Activated CD4-positive, alpha-beta T cell treated with anti-CD3 and anti-CD28 coated beads, Interleukin-2, amount 10 ng/mL, durations not matched to agents 24 days and 14 days (primary cell): ENCODE data around the gene TTC4. TPM values are rescaled to one million over a fixed set of nuclear protein-coding genes. Genes with fewer than 3 reads are reported as not detected.
"Not testable (repeated sequence)": the region's sequence is repeated elsewhere in the genome, so short reads cannot be mapped to it uniquely, and the experiment has no call there.

ENCODE experiments used
- DNase-seq: peaks from one replicate; pipeline ENCODE4 v3.0.0; 2022
- H3K27ac Mint-ChIP-seq: one replicate; pipeline ENCODE4 v1.8.0; 2022; ENCODE audit warnings: mild to moderate bottlenecking, mixed read lengths
- H3K27me3 Mint-ChIP-seq: one replicate; pipeline ENCODE4 v1.8.0; 2022; ENCODE audit warnings: mixed read lengths
- H3K36me3 Mint-ChIP-seq: one replicate; pipeline ENCODE4 v1.8.0; 2022; ENCODE audit warnings: low read depth, mild to moderate bottlenecking, mixed read lengths
- H3K4me1 Mint-ChIP-seq: one replicate; pipeline ENCODE4 v1.8.0; 2021; ENCODE audit warnings: mixed read lengths
- H3K4me3 Mint-ChIP-seq: one replicate; pipeline ENCODE4 v1.8.0; 2022; ENCODE audit warnings: mild to moderate bottlenecking, moderate library complexity, mixed read lengths
- H3K9me3 Mint-ChIP-seq: one replicate; pipeline ENCODE4 v1.8.0; 2021; ENCODE audit warnings: mixed read lengths
- intact Hi-C: fragments of 100-400 bp; cut with micrococcal nuclease; formaldehyde crosslinking; loops from one replicate; pipeline ENCODE4 v1.15.1; 2023
- total RNA-seq: library from RNA; stranded (reverse); gene quantifications from 2 replicates; pipeline ENCODE4 v1.2.3, GENCODE V29; 2022

TTC4 gene
- total RNA-seq, 1 donor from 2014 or later: 45.3 TPM

DNA sequence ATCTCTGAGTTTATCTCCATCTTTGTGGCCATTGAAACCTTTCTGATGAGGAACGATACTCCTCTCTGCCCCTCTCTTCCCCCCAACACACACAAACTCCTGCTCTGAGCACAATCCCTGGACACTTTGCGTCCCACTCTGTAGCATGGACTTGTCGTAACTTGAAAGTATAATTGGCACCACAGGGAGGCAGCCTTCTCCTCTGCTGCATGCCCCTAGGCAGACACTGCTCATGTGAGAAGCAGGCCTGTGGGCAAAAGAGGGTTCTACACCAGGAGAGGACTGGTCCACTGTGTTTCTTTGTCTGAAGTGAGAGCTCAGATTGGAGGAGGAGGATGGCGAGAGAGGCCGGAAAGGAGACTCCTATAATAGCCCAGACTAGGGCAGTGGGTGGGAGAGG, 52.4 kb downstream of the TTC4 start:
- H3K27ac Mint-ChIP-seq: no peak overlapping the region
- no peak overlapping the region for H3K4me3 Mint-ChIP-seq
- DNase-seq: peak; percentile 62
- intact Hi-C loops: no loop called here
- no peaks in the 10 kb centered on the region for H3K9me3 Mint-ChIP-seq
- H3K4me1 Mint-ChIP-seq: peaks cover 7% of the 10 kb centered on the region
- H3K36me3 Mint-ChIP-seq: no peaks in the 10 kb centered on the region
- H3K27me3 Mint-ChIP-seq: no peaks in the 10 kb centered on the region

DNA sequence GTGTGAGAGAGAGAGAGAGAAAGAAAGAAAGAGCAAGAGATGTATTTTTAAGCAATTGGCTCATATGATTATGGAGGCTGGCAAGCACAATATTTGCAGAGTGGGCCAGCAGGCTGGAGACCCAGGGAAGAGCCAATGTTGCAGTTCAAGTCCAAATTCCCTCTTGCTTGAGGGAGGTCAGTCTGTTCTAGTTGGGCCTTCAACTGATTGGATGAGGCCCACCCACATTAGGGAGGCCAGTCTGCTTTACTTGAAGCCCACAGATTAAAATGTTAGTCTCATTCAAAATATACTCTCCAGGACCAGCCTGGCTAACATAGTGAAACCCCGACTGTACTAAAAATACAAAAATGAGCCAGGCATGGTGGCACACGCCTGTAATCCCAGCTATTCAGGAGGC, 57.3 kb downstream of the TTC4 start:
- intact Hi-C loops: no loop called here

DNA sequence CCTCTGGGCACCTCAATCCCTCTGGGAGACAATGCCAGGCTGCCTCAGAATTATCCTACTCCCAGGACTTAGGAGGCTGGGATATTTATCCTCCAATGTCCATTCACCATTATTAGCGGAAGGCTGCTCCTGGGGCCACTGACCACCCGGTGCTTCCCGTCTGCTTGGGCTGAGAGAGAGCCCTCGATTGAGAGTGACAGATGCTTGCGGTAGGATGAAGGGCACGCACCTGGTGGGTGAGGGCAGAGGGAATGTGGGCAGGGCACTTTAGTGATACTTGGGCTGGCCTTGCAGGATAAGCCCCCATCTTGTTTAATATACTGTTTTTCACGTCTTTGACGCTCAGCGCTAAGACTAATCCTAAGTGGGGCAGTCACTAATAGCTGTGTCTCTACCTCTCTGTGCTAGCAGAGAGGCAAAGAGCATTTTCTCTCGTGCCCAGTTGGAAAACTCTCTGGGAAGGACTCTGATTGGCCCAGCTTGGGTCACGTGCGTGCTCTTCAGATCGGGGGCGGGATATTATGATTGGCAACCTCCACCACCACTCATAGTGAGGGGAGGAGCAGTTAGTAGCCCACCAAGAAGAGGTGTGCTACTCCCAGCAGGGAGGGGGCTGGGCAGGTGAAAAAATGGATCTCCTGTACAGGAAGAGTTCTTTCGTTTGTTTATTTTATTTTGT, 59.3 kb downstream of the TTC4 start:
- H3K36me3 Mint-ChIP-seq: no peaks in the 10 kb centered on the region
- H3K27me3 Mint-ChIP-seq: no peaks in the 10 kb centered on the region
- no peak overlapping the region for H3K4me3 Mint-ChIP-seq
- no peak for DNase-seq
- intact Hi-C loops: no loop called here
- H3K9me3 Mint-ChIP-seq: no peaks in the 10 kb centered on the region
- no peak overlapping the region for H3K27ac Mint-ChIP-seq
- no peaks in the 10 kb centered on the region for H3K4me1 Mint-ChIP-seq

More for the DNA sequence above, 57.3 kb downstream of the TTC4 start:
- Mint-ChIP-seq H3K36me3 (no peaks in the 10 kb centered on the region), H3K9me3 (no peaks in the 10 kb centered on the region), H3K27me3 (no peaks in the 10 kb centered on the region), H3K27ac (no peak overlapping the region), H3K4me1 (no peaks in the 10 kb centered on the region), H3K4me3 (no peak overlapping the region)
- no peak for DNase-seq

DNA sequence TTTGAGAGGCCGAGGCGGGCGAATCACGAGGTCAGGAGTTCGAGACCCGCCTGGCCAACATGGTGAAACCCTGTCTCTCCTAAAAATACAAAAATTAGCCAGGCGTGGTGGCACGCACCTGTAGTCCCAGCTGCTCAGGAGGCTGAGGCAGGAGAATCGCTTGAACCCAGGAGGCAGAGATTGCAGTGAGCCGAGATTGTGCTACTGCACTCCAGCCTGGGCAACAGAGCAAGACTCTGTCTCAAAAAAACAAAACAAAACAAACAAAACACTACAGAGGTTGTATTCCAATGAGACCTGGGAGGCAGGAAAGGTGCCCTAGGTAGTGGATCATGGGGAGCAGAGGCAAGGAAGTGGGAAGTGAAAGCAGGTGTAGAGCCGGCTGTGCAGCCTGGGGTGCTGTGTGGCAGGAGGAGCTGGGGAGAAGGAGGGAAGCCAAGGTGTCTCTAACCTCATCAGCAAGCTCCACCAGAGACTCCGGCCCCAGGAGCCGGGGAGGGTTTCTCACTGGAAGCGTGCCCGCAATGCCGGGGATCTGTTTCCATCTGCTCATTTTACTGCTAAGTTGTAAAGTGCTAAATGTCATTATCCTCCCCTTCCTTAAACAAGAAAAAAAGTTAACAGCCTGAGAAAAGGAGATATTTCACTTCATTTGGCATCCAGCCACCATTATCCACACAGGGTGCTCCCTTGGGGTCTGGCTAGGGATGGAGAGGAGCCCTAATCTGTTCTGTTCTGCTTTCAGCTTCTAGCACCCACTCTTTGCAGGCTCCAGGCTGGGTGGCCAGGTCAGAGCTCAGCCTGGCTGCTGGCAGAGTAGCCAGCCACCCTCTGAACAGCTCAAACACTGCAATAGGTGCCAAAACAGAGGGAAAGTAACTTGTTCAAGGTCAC, 60.4 kb downstream of the TTC4 start:
- DNase-seq, H3K27ac Mint-ChIP-seq, H3K27me3 Mint-ChIP-seq, intact Hi-C loops, H3K4me1 Mint-ChIP-seq, H3K36me3 Mint-ChIP-seq, H3K9me3 Mint-ChIP-seq, H3K4me3 Mint-ChIP-seq: not testable (repeated sequence)

DNA sequence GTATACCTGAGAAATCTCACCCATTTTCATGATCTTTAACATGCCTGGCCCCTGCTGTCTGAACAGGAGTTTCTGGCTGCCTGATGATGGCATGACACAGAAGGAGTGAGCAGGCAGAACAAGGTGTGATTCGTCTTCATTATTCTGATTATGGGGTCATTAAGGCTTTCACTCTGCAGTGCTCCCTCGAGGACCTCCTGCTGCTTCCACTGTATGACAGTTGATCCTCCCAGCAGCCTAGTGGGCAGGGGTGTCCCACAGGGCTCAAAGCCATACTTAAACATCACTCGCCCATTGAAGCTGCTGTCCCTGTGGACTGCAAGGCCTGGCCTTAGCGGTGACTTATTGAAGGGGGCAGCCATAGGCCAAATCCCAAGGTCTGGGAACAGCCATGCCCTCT, 61.4 kb downstream of the TTC4 start:
- intact Hi-C loops: no loop called here
- no peaks in the 10 kb centered on the region for H3K4me1 Mint-ChIP-seq
- H3K27ac Mint-ChIP-seq: no peak overlapping the region
- H3K4me3 Mint-ChIP-seq: no peak overlapping the region
- no peaks in the 10 kb centered on the region for H3K9me3 Mint-ChIP-seq
- DNase-seq: no peak
- H3K27me3 Mint-ChIP-seq: no peaks in the 10 kb centered on the region
- H3K36me3 Mint-ChIP-seq: no peaks in the 10 kb centered on the region

DNA sequence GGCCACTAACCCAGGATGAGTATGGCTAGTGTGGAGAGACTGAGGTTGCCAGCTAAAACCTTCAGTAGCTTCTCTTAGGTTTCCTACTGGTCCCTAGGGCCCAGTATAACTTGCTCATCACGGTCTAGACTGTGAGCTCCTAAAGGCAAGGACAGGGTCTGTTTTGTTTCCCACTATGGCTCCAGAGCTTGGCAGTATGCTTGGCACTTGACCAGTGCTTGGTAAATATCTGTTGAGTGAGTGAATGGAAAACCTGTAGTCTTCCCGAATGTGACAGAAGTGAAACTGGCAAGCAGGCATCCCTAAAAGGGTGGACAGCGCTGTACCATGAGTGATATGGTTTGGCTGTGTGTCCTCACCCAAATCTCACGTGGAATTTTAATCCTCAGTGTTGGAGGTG, 61.8 kb downstream of the TTC4 start:
- intact Hi-C loops: no loop called here
- DNase-seq: no peak
- H3K27me3 Mint-ChIP-seq: no peaks in the 10 kb centered on the region

DNA sequence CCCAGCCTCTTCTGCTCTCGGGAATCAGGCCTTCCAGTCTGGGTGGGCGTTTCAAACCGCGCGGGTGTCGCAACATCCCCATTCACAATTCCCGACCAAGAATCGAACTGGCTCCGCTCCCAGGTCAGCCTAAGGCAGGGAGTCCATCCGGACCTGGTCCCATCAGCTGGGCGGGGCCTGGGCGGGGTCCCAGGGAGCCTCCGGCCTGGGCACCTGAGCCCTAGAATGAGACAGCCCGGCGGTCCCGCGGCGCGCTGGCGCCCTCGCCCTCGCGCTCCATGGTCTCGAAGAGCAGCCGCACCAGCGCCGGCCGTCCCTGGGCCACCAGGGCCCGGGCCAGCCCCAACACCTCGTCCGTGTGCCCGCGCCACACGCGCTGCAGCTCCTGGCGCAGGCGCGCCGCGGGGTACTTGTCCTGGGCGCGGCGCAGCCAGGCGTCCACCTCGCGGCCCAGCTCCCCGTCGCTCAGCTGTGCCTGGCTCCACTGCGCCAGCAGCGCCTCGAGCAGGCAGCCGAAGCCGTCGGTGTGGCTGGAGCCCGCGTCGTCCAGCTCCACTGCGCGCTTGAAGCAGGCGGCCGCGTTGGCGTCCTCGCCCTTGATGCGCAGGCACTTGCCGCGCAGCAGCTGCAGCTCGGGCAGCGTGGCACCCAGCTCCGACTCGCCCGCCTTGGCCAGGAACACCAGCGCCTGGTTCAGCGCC, 65.5 kb downstream of the TTC4 start:
- H3K4me3 Mint-ChIP-seq: no peak overlapping the region
- intact Hi-C loops: no loop called here

More for the DNA sequence above, 61.8 kb downstream of the TTC4 start:
- H3K9me3 Mint-ChIP-seq: no peaks in the 10 kb centered on the region
- H3K4me1 Mint-ChIP-seq: no peaks in the 10 kb centered on the region
- H3K4me3 Mint-ChIP-seq: no peak overlapping the region
- H3K36me3 Mint-ChIP-seq: no peaks in the 10 kb centered on the region
- H3K27ac Mint-ChIP-seq: no peak overlapping the region

DNA sequence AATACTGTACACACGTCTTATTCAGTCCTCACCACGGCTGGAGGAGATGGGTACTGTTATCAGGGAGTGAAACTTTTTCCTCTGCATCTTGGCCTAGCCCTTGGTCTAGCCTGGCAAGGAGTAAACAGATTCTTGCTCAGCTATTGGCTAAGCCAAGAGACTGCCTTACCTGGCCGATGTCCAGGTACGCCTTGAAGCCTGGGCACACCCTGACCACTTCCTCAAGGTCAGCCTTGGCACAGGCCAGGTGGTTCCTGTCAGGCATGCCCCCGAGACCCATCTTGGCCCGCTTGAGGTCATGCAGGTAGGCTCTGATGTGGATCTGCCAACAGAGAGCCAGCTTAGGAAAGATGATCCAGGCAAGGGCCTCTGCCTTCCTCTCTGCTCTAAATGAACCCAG, 66.5 kb downstream of the TTC4 start:
- Mint-ChIP-seq H3K27me3 (no peaks in the 10 kb centered on the region), H3K36me3 (no peaks in the 10 kb centered on the region), H3K9me3 (no peaks in the 10 kb centered on the region), H3K27ac (no peak overlapping the region), H3K4me3 (no peak overlapping the region), H3K4me1 (no peaks in the 10 kb centered on the region)
- intact Hi-C loops: no loop called here
- DNase-seq: no peak

More for the DNA sequence above, 65.5 kb downstream of the TTC4 start:
- DNase-seq: no peak
- no peaks in the 10 kb centered on the region for H3K36me3 Mint-ChIP-seq
- no peaks in the 10 kb centered on the region for H3K9me3 Mint-ChIP-seq
- H3K27ac Mint-ChIP-seq: no peak overlapping the region
- H3K27me3 Mint-ChIP-seq: no peaks in the 10 kb centered on the region
- H3K4me1 Mint-ChIP-seq: no peaks in the 10 kb centered on the region

DNA sequence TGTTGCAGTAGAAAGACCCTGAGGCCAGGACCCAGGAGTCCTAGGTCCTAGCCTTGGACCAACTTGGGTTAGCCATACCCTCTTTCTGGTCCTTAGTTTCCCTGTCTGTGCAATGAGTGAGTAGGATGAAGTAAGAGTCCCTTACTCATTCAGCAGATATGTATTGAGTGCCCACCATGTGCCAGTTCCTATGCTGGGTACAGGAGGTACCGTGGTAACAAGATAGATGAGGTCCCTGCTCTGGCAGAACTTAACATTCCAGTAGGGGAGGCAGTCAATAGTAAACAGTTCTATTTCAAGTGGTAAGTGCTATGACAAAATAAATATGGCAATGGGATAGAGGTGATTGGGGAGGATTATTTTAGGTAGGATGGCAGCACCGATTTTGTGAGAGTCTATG, 66.9 kb downstream of the TTC4 start:
- Mint-ChIP-seq H3K4me3 (no peak overlapping the region), H3K9me3 (no peaks in the 10 kb centered on the region), H3K4me1 (no peaks in the 10 kb centered on the region), H3K36me3 (no peaks in the 10 kb centered on the region), H3K27ac (no peak overlapping the region), H3K27me3 (no peaks in the 10 kb centered on the region)
- DNase-seq: no peak
- intact Hi-C loops: no loop called here

DNA sequence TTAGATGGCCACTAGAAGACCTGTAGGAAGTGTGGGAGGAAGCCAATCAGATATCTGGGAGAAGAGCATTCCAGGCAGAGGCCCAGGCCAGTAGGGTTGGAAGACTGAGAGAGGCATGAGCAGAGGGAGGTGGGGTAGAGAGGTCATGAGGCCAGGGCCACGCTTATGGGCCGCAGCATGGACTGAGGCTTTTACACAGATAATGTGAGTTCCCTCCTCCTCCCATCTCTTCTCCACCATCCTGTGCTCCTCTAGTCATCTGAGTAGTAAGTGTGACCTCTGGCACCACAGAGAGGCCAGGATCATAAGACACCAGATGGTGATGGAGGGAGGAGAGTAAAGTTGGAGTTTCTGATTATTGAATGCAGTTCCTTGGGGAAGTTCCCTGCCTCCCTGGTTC, 68.4 kb downstream of the TTC4 start:
- Mint-ChIP-seq H3K4me3 (no peak overlapping the region), H3K27me3 (no peaks in the 10 kb centered on the region), H3K4me1 (no peaks in the 10 kb centered on the region), H3K9me3 (no peaks in the 10 kb centered on the region), H3K27ac (no peak overlapping the region), H3K36me3 (no peaks in the 10 kb centered on the region)
- intact Hi-C loops: no loop called here
- no peak for DNase-seq

DNA sequence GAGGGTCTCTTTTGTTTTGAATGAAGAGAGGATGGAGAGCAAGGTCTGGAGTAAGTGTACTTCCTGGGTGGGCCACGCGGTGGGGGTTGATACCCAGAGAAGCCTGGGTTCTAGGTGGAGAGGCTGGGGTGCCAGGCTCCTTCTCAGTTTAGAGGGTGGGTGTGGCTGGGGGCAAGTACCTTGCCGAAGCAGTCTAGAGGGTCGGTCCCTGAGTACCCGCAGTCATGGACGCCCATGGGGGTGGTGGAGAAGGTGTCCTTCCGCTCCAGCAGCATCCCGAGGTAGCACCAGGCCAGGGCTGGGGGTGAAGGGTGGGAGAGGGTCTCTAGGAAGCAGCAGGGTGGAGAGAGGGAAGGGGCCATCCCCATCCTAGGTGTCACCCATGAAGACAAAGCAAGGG, 71.1 kb downstream of the TTC4 start:
- H3K9me3 Mint-ChIP-seq: no peaks in the 10 kb centered on the region

DNA sequence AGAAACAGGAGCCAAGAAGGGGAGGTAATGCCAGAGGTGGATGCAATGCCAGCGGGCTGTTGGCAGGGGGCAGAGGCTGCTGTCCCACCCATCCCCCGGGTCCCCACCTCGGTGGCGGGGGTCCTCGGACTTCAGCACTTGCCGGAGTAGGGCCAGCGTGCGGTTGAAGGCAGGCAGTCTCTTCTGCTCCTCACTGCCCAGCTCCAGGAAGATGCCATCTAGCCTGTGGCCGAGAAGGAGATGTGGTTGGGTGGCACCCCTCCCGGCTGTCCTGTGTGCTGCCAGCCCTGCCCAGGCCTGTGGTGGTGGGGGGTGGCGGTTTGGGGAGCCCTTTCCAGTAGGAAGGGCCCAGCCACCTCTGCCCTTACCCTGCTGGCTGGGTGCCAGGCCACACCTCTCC, 71.9 kb downstream of the TTC4 start:
- DNase-seq: no peak
- Mint-ChIP-seq H3K9me3 (no peaks in the 10 kb centered on the region), H3K36me3 (no peaks in the 10 kb centered on the region), H3K4me3 (no peak overlapping the region), H3K27me3 (no peaks in the 10 kb centered on the region), H3K4me1 (no peaks in the 10 kb centered on the region), H3K27ac (no peak overlapping the region)
- intact Hi-C loops: no loop called here

More for the DNA sequence above, 71.1 kb downstream of the TTC4 start:
- Mint-ChIP-seq H3K27ac (no peak overlapping the region), H3K27me3 (no peaks in the 10 kb centered on the region), H3K36me3 (no peaks in the 10 kb centered on the region), H3K4me1 (no peaks in the 10 kb centered on the region), H3K4me3 (no peak overlapping the region)
- no peak for DNase-seq
- intact Hi-C loops: no loop called here

DNA sequence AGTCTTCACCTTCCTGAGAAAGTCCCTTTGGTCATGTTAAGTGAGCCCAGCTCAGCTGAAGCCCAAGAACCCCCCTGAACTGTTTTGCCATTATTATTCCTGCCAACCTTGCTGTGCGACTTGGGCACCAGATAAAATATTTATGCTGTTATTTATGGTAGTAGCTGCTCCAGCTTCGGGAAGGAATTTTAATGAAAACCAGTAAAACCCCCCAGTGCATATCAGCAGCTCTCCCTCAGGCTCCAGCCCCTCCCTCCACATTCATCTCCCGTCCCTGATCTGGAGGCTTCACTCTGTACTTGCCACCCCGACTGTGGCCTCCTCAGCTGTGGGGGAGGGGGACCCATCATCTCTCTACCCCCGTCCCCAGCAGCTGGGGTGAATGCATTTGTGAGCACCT, 72.8 kb downstream of the TTC4 start:
- H3K36me3 Mint-ChIP-seq: no peaks in the 10 kb centered on the region
- no peaks in the 10 kb centered on the region for H3K9me3 Mint-ChIP-seq
- intact Hi-C loops: no loop called here
- H3K27ac Mint-ChIP-seq: no peak overlapping the region
- no peaks in the 10 kb centered on the region for H3K4me1 Mint-ChIP-seq
- H3K27me3 Mint-ChIP-seq: no peaks in the 10 kb centered on the region
- no peak overlapping the region for H3K4me3 Mint-ChIP-seq
- DNase-seq: no peak

DNA sequence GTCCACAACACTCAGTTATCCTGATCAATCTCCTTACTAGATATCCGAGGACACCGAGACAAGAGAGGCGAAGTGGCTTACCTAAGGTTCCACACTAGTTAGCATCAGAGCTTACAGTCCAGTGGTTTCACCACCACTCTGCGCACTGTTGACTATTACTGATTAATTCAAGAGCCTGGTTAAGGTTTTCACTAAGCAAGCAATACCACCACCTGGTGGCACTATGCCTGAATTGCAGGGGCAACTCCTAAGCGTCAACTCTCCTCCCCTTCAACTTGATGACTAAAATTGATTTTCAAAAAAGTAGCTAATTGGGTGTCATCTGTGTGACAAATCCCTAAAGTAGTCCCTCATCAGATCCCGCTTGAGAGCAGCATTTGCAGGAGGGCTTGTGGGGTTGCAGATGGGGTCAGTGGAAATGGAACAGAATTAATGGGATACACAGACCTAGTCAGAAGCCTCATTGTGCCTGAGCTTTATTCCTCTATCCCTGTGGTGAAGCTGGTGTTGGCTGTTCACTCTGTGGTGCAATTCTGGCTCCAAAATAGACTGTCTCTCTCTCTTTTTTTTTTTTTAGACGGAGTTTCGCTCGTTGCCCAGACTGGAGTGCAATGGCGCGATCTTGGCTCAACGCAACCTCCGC, 76.3 kb downstream of the TTC4 start:
- no peak overlapping the region for H3K4me3 Mint-ChIP-seq
- H3K9me3 Mint-ChIP-seq: no peaks in the 10 kb centered on the region
- H3K4me1 Mint-ChIP-seq: peaks cover 8% of the 10 kb centered on the region
- H3K27ac Mint-ChIP-seq: no peak overlapping the region
- H3K36me3 Mint-ChIP-seq: no peaks in the 10 kb centered on the region
- peak; percentile 77 for DNase-seq
- intact Hi-C loops: no loop called here
- no peaks in the 10 kb centered on the region for H3K27me3 Mint-ChIP-seq
